Caco-2 (cell line): ENCODE results near the gene FOXN3. TPM values are rescaled to one million over a fixed set of nuclear protein-coding genes. Genes with fewer than 3 reads are reported as not detected.

ENCODE experiments used
- BruUV-seq: library from RNA; stranded (reverse); fragments of 400-500 nt; replicated peaks from 2 replicates; lab custom pipeline; 2021; lab: Mats Ljungman, UMichigan
- CTCF ChIA-PET: fragments of 300-600 bp; sonication (Branson Sonifier 250); formaldehyde crosslinking; loops from one replicate; lab custom pipeline; 2022; ENCODE audit warnings: antibody characterized with exemption; lab: Charles Lee
- POLR2A ChIA-PET: fragments of 300-600 bp; sonication (Branson Sonifier 250); formaldehyde crosslinking; loops from one replicate; lab custom pipeline; 2022; ENCODE audit warnings: antibody characterized with exemption; lab: Charles Lee
- DNase-seq, 2 experiments: peaks; one replicate each; pipeline versions ENCODE4 v3.0.0 to v3.0.0-alpha.2; 2020 to 2022
- H3K27me3 ChIP-seq: replicated peaks from 2 replicates; pipeline ENCODE4 v1.6.0; 2011; ENCODE audit warnings: low read length; ENCODE audit not compliant: control insufficient read depth, insufficient read depth
- H3K36me3 ChIP-seq: 2 replicates; pipeline ENCODE4 v1.5.1; 2011; ENCODE audit warnings: low read length; ENCODE audit not compliant: control insufficient read depth, insufficient read depth
- H3K4me1 ChIP-seq: fragments of 250-450 bp; sonication (Bioruptor Pico); 2 replicates; pipeline ENCODE4 v1.5.1; 2020; ENCODE audit warnings: mild to moderate bottlenecking
- H3K4me3 ChIP-seq: 2 replicates; pipeline ENCODE4 v1.5.1; 2011; ENCODE audit warnings: low read depth, mild to moderate bottlenecking, control low read depth, low read length
- H3K9me3 ChIP-seq: fragments of 250-450 bp; sonication (Bioruptor Pico); 2 replicates; pipeline ENCODE4 v1.5.1; 2020; ENCODE audit warnings: mild to moderate bottlenecking, moderate library complexity
- H3K27ac Mint-ChIP-seq: one replicate; pipeline ENCODE4 v1.8.0; 2022; ENCODE audit warnings: mixed read lengths; ENCODE audit not compliant: unreplicated experiment
- H3K27me3 Mint-ChIP-seq: one replicate; pipeline ENCODE4 v1.8.0; 2022; ENCODE audit warnings: mixed read lengths; ENCODE audit not compliant: insufficient read depth, unreplicated experiment
- H3K36me3 Mint-ChIP-seq: one replicate; pipeline ENCODE4 v1.8.0; 2022; ENCODE audit warnings: mild to moderate bottlenecking, mixed read lengths; ENCODE audit not compliant: insufficient read depth, unreplicated experiment
- H3K4me1 Mint-ChIP-seq: one replicate; pipeline ENCODE4 v1.8.0; 2022; ENCODE audit warnings: low read depth, mixed read lengths; ENCODE audit not compliant: unreplicated experiment
- H3K4me3 Mint-ChIP-seq: one replicate; pipeline ENCODE4 v1.8.0; 2022; ENCODE audit warnings: mild to moderate bottlenecking, moderate library complexity, mixed read lengths; ENCODE audit not compliant: unreplicated experiment
- H3K9me3 Mint-ChIP-seq: one replicate; pipeline ENCODE4 v1.8.0; 2022; ENCODE audit warnings: mixed read lengths; ENCODE audit not compliant: unreplicated experiment
- intact Hi-C: fragments of 100-400 bp; cut with micrococcal nuclease; formaldehyde crosslinking; loops from one replicate; pipeline ENCODE4 v1.10.0; 2022; ENCODE audit not compliant: unreplicated experiment
- total RNA-seq: library from RNA; stranded (reverse); gene quantifications from 2 replicates; pipeline ENCODE4 v1.2.3, GENCODE V29; 2022
- TF ChIP-seq, protein P1 (sequence below), 2 experiments: fragments of 200-600 bp in 1 of 2; IDR thresholded peaks; 1 replicate in 1 of 2; 2 replicates in 1 of 2; pipeline versions ENCODE4 v1.5.1 to v1.8.0; 2011 to 2022; ENCODE audit warnings: antibody characterized with exemption in 1 of 2, control low read depth in 1 of 2, inconsistent platforms in 1 of 2, low read depth in 1 of 2, low read length in 1 of 2, mild to moderate bottlenecking in 1 of 2, moderate library complexity in 1 of 2; ENCODE audit not compliant: insufficient read depth in 1 of 2, severe bottlenecking in 1 of 2, unreplicated experiment in 1 of 2

The FOXN3 gene
- total RNA-seq, 1 experiment from 2014 or later = 20.6 TPM

DNA sequence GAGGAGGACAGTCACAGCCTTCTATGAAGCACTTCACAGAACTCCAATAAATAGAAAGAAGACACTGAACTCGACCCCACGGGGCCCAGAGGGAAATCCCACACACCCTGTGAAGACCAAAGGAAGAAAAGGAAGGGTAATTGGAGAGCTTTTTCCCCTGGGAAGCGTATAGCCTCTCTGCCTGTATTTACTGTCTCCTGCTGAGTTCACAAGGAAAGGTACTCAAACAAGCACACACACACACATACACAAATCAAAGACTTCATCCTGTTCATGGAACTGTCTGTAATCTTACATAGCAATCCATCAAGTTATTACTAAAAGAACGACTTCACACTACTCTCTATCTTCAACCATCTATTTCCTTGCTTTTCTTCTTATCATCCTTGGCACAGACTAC lies 15.3 kb downstream of the FOXN3 start:
- BruUV-seq = no TSS peak
- CTCF ChIA-PET = interaction anchor here (1.6 kb wide), 1 partner anchor 14 kb away, joined by 5 read pairs; no protein-coding TSS in a partner anchor
- intact Hi-C loops = no loop called here

DNA sequence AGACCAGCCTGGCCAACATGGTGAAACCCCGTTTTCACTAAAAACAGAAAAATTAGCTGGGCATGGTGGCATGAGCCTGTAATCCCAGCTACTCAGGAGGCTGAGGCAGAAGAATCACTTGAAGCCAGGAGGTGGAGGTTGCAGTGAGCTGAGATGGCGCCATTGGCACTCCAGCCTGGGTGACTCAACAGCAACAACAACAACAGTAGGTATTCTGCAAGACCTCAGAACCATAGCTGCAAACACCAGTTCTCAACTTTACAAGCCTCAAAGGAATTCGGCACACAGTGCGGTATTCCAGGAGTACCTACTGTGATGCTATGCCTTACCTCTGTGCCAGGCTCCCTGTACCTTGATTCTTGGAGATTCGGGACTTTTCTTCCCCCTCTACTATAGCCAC lies 15.8 kb downstream of the FOXN3 start:
- ChIA-PET CTCF (interaction anchor here (1.6 kb wide), 1 partner anchor 15 kb away, joined by 5 read pairs; no protein-coding TSS in a partner anchor), POLR2A (no interaction called here)
- no peak overlapping the region for H3K4me3 Mint-ChIP-seq
- H3K27me3 Mint-ChIP-seq = no peaks in the 10 kb centered on the region
- H3K27me3 ChIP-seq = no peaks in the 10 kb centered on the region
- DNase-seq = no peak
- H3K36me3 Mint-ChIP-seq = no peaks in the 10 kb centered on the region
- H3K4me1 Mint-ChIP-seq = no peaks in the 10 kb centered on the region
- H3K4me3 ChIP-seq = no peak overlapping the region
- H3K9me3 Mint-ChIP-seq = no peaks in the 10 kb centered on the region
- no peaks in the 10 kb centered on the region for H3K4me1 ChIP-seq
- TF ChIP-seq, protein P1, sequence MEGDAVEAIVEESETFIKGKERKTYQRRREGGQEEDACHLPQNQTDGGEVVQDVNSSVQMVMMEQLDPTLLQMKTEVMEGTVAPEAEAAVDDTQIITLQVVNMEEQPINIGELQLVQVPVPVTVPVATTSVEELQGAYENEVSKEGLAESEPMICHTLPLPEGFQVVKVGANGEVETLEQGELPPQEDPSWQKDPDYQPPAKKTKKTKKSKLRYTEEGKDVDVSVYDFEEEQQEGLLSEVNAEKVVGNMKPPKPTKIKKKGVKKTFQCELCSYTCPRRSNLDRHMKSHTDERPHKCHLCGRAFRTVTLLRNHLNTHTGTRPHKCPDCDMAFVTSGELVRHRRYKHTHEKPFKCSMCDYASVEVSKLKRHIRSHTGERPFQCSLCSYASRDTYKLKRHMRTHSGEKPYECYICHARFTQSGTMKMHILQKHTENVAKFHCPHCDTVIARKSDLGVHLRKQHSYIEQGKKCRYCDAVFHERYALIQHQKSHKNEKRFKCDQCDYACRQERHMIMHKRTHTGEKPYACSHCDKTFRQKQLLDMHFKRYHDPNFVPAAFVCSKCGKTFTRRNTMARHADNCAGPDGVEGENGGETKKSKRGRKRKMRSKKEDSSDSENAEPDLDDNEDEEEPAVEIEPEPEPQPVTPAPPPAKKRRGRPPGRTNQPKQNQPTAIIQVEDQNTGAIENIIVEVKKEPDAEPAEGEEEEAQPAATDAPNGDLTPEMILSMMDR (IDR thresholded peaks at IDR 0.05; ENCODE audit: insufficient read depth in 1 of 2, low read depth in 1 of 2, low read length in 1 of 2, severe bottlenecking in 1 of 2, unreplicated experiment in 1 of 2) = no peak
- no peak overlapping the region for H3K27ac Mint-ChIP-seq
- H3K9me3 ChIP-seq = no peaks in the 10 kb centered on the region
- intact Hi-C loops = no loop called here
- BruUV-seq = no TSS peak
- H3K36me3 ChIP-seq = no peaks in the 10 kb centered on the region; the same call in 1 of the 2 replicates

More for the DNA sequence above, 15.3 kb downstream of the FOXN3 start:
- no peak for DNase-seq
- H3K27me3 ChIP-seq = no peaks in the 10 kb centered on the region
- no peaks in the 10 kb centered on the region for H3K36me3 Mint-ChIP-seq
- H3K4me1 ChIP-seq = no peaks in the 10 kb centered on the region
- no peaks in the 10 kb centered on the region for H3K27me3 Mint-ChIP-seq
- TF ChIP-seq, protein P1 (IDR thresholded peaks at IDR 0.05; ENCODE audit: insufficient read depth in 1 of 2, low read depth in 1 of 2, low read length in 1 of 2, severe bottlenecking in 1 of 2, unreplicated experiment in 1 of 2) = no peak
- no peak overlapping the region for H3K4me3 Mint-ChIP-seq
- no peaks in the 10 kb centered on the region for H3K4me1 Mint-ChIP-seq
- no peaks in the 10 kb centered on the region for H3K9me3 ChIP-seq
- no peaks in the 10 kb centered on the region; the same call in 1 of the 2 replicates for H3K36me3 ChIP-seq
- no peak overlapping the region for H3K4me3 ChIP-seq
- H3K9me3 Mint-ChIP-seq = no peaks in the 10 kb centered on the region
- POLR2A ChIA-PET = no interaction called here
- peak overlapping the region; percentile 7 for H3K27ac Mint-ChIP-seq

DNA sequence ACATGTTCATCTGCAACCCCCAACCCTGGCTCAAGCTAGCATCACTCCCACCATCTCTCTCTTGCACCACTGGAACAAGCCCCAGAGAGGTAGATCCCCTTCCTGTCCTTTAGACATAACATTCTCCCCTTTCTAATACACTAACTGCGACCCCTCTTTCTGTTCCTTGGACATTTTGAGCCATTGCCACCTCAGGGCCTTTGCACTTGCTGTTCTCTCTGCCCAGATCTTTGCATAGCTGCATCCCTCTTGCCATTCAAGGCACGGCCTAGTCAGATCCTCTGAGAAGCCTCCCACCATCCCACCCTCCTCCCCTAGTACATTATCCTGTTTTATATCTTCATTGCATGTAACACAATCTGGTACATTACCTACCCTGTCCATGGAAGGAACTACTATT lies 16.5 kb downstream of the FOXN3 start:
- no peaks in the 10 kb centered on the region for H3K9me3 Mint-ChIP-seq
- no peaks in the 10 kb centered on the region for H3K27me3 Mint-ChIP-seq
- Histone ChIP-seq H3K27me3 (no peaks in the 10 kb centered on the region), H3K4me3 (no peak overlapping the region), H3K36me3 (no peaks in the 10 kb centered on the region; the same call in 1 of the 2 replicates), H3K9me3 (no peaks in the 10 kb centered on the region), H3K4me1 (no peaks in the 10 kb centered on the region)
- TF ChIP-seq, protein P1 (IDR thresholded peaks at IDR 0.05; ENCODE audit: insufficient read depth in 1 of 2, low read depth in 1 of 2, low read length in 1 of 2, severe bottlenecking in 1 of 2, unreplicated experiment in 1 of 2) = no peak
- POLR2A ChIA-PET = no interaction called here
- no TSS peak for BruUV-seq
- H3K27ac Mint-ChIP-seq = peak overlapping the region; percentile 33
- H3K36me3 Mint-ChIP-seq = no peaks in the 10 kb centered on the region
- intact Hi-C loops = no loop called here
- no peak for DNase-seq
- H3K4me1 Mint-ChIP-seq = no peaks in the 10 kb centered on the region
- H3K4me3 Mint-ChIP-seq = no peak overlapping the region
- CTCF ChIA-PET = no interaction called here
